Panc1 (cell line): ENCODE measurements around the gene ECD. TPM values are rescaled to one million over a fixed set of nuclear protein-coding genes. Genes with fewer than 3 reads are reported as not detected.

Source experiments
- ATAC-seq: fragments of 200-7000 bp; cut with Tn5 transposase; 2 replicates; pipeline ENCODE4 v1.9.1; 2020; ENCODE audit warnings: mild to moderate bottlenecking, moderate library complexity
- BruUV-seq: library from RNA; stranded (reverse); fragments of 400-500 nt; replicated peaks from 2 replicates; lab custom pipeline; 2021; lab: Mats Ljungman, UMichigan
- CTCF ChIA-PET: fragments of 300-600 bp; sonication (Branson Sonifier 250); formaldehyde crosslinking; loops from one replicate; lab custom pipeline; 2022; ENCODE audit warnings: antibody characterized with exemption; lab: Charles Lee
- POLR2A ChIA-PET: fragments of 300-600 bp; sonication (Branson Sonifier 250); formaldehyde crosslinking; loops from one replicate; lab custom pipeline; 2022; ENCODE audit warnings: antibody characterized with exemption; lab: Charles Lee
- DNase-seq: peaks from one replicate; pipeline ENCODE4 v3.0.0-alpha.2; 2010; ENCODE audit warnings: low read depth, low spot score
- H3K27ac ChIP-seq: 2 replicates; pipeline ENCODE4 v1.5.1; 2011; ENCODE audit warnings: mild to moderate bottlenecking, low read length, inconsistent platforms
- H3K27me3 ChIP-seq: fragments of 200-500 bp; sonication (Bioruptor generic); 2 replicates; pipeline ENCODE4 v1.6.0; 2014; ENCODE audit warnings: low read length, inconsistent platforms; ENCODE audit not compliant: control insufficient read depth, insufficient read depth
- H3K36me3 ChIP-seq: fragments of 200-500 bp; sonication (Bioruptor generic); 2 replicates; pipeline ENCODE4 v1.5.1; 2014; ENCODE audit warnings: inconsistent platforms, mild to moderate bottlenecking, low read length, moderate library complexity; ENCODE audit not compliant: control insufficient read depth, insufficient read depth
- H3K4me1 ChIP-seq: 2 replicates; pipeline ENCODE4 v1.5.1; 2011; ENCODE audit warnings: inconsistent platforms, mild to moderate bottlenecking, low read length, moderate library complexity; ENCODE audit not compliant: control insufficient read depth, insufficient read depth
- H3K4me3 ChIP-seq, 2 experiments: 2 replicates each; pipeline ENCODE4 v1.5.1; 2011 to 2012; ENCODE audit warnings: low read depth in 2 of 2, low read length in 2 of 2, mild to moderate bottlenecking in 2 of 2, inconsistent platforms in 1 of 2, moderate library complexity in 1 of 2
- H3K9me3 ChIP-seq: fragments of 200-500 bp; sonication (Bioruptor generic); 2 replicates; pipeline ENCODE4 v1.5.1; 2014; ENCODE audit warnings: low read depth, mild to moderate bottlenecking, inconsistent platforms, low read length, moderate library complexity; ENCODE audit not compliant: control insufficient read depth, insufficient read depth
- CTCF ChIP-seq: fragments of 450-650 bp; IDR thresholded peaks from 2 replicates; pipeline ENCODE4 v1.5.1; 2017; ENCODE audit warnings: mild to moderate bottlenecking
- POLR2AphosphoS5 ChIP-seq: IDR thresholded peaks from 2 replicates; pipeline ENCODE4 v1.6.1; 2012; ENCODE audit warnings: mild to moderate bottlenecking, low read depth, low read length, moderate library complexity
- REST ChIP-seq, 2 experiments: IDR thresholded peaks; 2 replicates each; pipeline ENCODE4 v1.6.1; 2011 to 2012; ENCODE audit warnings: low read depth in 2 of 2, control low read depth in 1 of 2, low read length in 1 of 2, mild to moderate bottlenecking in 1 of 2, moderate library complexity in 1 of 2; ENCODE audit not compliant: insufficient read depth in 1 of 2
- SIN3A ChIP-seq: IDR thresholded peaks from 2 replicates; pipeline ENCODE4 v1.6.1; 2012; ENCODE audit warnings: low read depth, mild to moderate bottlenecking, low read length, moderate library complexity, borderline replicate concordance; ENCODE audit not compliant: insufficient read depth
- TCF7L2 ChIP-seq: IDR thresholded peaks from 2 replicates; pipeline ENCODE4 v1.6.1; 2011; ENCODE audit warnings: mild to moderate bottlenecking, low read depth, low read length, inconsistent platforms
- in situ Hi-C: cut with HindIII; loops from 2 replicates; pipeline ENCODE4 v1.10.0; 2016; ENCODE audit warnings: low sequenced_read_pairs, low pct_unique_long_range_greater_than_20kb
- intact Hi-C: fragments of 100-400 bp; cut with micrococcal nuclease; formaldehyde crosslinking; loops from one replicate; pipeline ENCODE4 v1.10.0; 2022; ENCODE audit not compliant: unreplicated experiment
- total RNA-seq: library from RNA; stranded (reverse); gene quantifications from one replicate; pipeline ENCODE4 v1.2.1, GENCODE V29; 2021; ENCODE audit not compliant: unreplicated experiment

ECD gene
- total RNA-seq, 1 experiment from 2014 or later = 53.9 TPM

GRCh38 chr10:73183667-73184281 is 16.0 kb upstream of the ECD start:
- no TSS peak for BruUV-seq
- H3K4me1 ChIP-seq = no peaks in the 10 kb centered on the region
- DNase-seq (no peak), ATAC-seq (no peak)
- intact Hi-C loops = no loop called here
- no peak overlapping the region for H3K27ac ChIP-seq
- no peaks in the 10 kb centered on the region for H3K36me3 ChIP-seq
- H3K27me3 ChIP-seq = no peaks in the 10 kb centered on the region
- H3K4me3 ChIP-seq = no peak overlapping the region
- in situ Hi-C loops = no loop called here
- ChIA-PET POLR2A (interaction anchor here (0.7 kb wide), 1 partner anchor 873 kb away, joined by 3 read pairs; no protein-coding TSS in a partner anchor), CTCF (no interaction called here)
- no peak for TF ChIP-seq CTCF
- TF ChIP-seq SIN3A = no peak
- TF ChIP-seq REST (IDR thresholded peaks at IDR 0.05; ENCODE audit: insufficient read depth in 1 of 2, low read depth in 2 of 2, low read length in 1 of 2) = no peak
- TF ChIP-seq TCF7L2 = no peak
- TF ChIP-seq POLR2AphosphoS5 = no peak
- no peaks in the 10 kb centered on the region for H3K9me3 ChIP-seq

GRCh38 chr10:73182568-73182967 is 14.8 kb upstream of the ECD start:
- intact Hi-C loops (no loop called here), in situ Hi-C loops (no loop called here)
- H3K36me3 ChIP-seq = no peaks in the 10 kb centered on the region
- H3K4me3 ChIP-seq = no peak overlapping the region
- ChIA-PET CTCF (interaction anchor here (0.6 kb wide), 2 partner anchors 37 to 135 kb away, joined by 4 to 5 read pairs; no protein-coding TSS in a partner anchor), POLR2A (interaction anchor here (0.5 kb wide), 1 partner anchor 45 kb away, joined by 3 read pairs; no protein-coding TSS in a partner anchor)
- ATAC-seq (no peak), DNase-seq (no peak)
- BruUV-seq = no TSS peak
- H3K9me3 ChIP-seq = no peaks in the 10 kb centered on the region
- no peaks in the 10 kb centered on the region for H3K27me3 ChIP-seq
- H3K27ac ChIP-seq = no peak overlapping the region
- TF ChIP-seq TCF7L2 (peak; percentile 67; the same call in 1 of the 2 replicates), REST (IDR thresholded peaks at IDR 0.05; ENCODE audit: insufficient read depth in 1 of 2, low read depth in 2 of 2, low read length in 1 of 2) (no peak)
- H3K4me1 ChIP-seq = no peaks in the 10 kb centered on the region
